Stomach smooth muscle (tissue), 2 donors: ENCODE measurements around the gene CADM2.
"Not testable (repeated sequence)": the region's sequence is repeated elsewhere in the genome, so short reads cannot be mapped to it uniquely, and the experiment has no call there.

Experiments
- H3K27ac ChIP-seq: one replicate; pipeline ENCODE4 v1.7.0; 2013; ENCODE audit warnings: mild to moderate bottlenecking, low read length, inconsistent platforms
- H3K27me3 ChIP-seq, 2 donors: one replicate each; pipeline ENCODE4 v1.7.0; 2013; ENCODE audit warnings: low read length in 2 of 2; ENCODE audit not compliant: insufficient read depth in 2 of 2, control insufficient read depth in 1 of 2
- H3K36me3 ChIP-seq, 2 donors: one replicate each; pipeline ENCODE4 v1.7.0; 2013; ENCODE audit warnings: low read length in 2 of 2; ENCODE audit not compliant: control insufficient read depth in 2 of 2, insufficient read depth in 2 of 2
- H3K4me1 ChIP-seq: one replicate; pipeline ENCODE4 v1.7.0; 2013; ENCODE audit warnings: low read length; ENCODE audit not compliant: control insufficient read depth, insufficient read depth
- H3K4me3 ChIP-seq, 2 donors: one replicate each; pipeline ENCODE4 v1.7.0; 2013; ENCODE audit warnings: low read length in 2 of 2
- H3K9ac ChIP-seq, 2 donors: one replicate each; pipeline ENCODE4 v1.7.0; 2013; ENCODE audit warnings: low read length in 2 of 2, mild to moderate bottlenecking in 1 of 2
- H3K9me3 ChIP-seq, 2 donors: one replicate each; pipeline ENCODE4 v1.7.0; 2013; ENCODE audit warnings: low read length in 2 of 2; ENCODE audit not compliant: control insufficient read depth in 2 of 2
- donor health status: healthy.
- donor health status: Pancreatic carcinoma.

The CADM2 gene

GRCh38 chr3:85960793-85961192 lies 1002.0 kb downstream of the CADM2 start:
- H3K36me3 ChIP-seq, result no peaks in the 10 kb centered on the region
- H3K4me3 ChIP-seq, result no peak overlapping the region
- H3K27ac ChIP-seq, result no peak overlapping the region
- no peaks in the 10 kb centered on the region for H3K4me1 ChIP-seq
- no peaks in the 10 kb centered on the region for H3K9me3 ChIP-seq
- H3K9ac ChIP-seq, result no peak overlapping the region
- no peaks in the 10 kb centered on the region for H3K27me3 ChIP-seq

GRCh38 chr3:85977615-85978338 lies 1019.0 kb downstream of the CADM2 start:
- H3K27me3 ChIP-seq, result no peaks in the 10 kb centered on the region
- H3K4me3 ChIP-seq, result no peak overlapping the region
- no peak overlapping the region for H3K9ac ChIP-seq
- no peak overlapping the region for H3K27ac ChIP-seq
- no peaks in the 10 kb centered on the region for H3K36me3 ChIP-seq
- H3K4me1 ChIP-seq, result no peaks in the 10 kb centered on the region
- no peaks in the 10 kb centered on the region for H3K9me3 ChIP-seq

GRCh38 chr3:85979034-85979433 lies 1020.2 kb downstream of the CADM2 start:
- H3K9me3 ChIP-seq, result no peaks in the 10 kb centered on the region
- H3K27me3 ChIP-seq, result no peaks in the 10 kb centered on the region
- no peaks in the 10 kb centered on the region for H3K36me3 ChIP-seq
- H3K4me3 ChIP-seq, result no peak overlapping the region
- H3K4me1 ChIP-seq, result no peaks in the 10 kb centered on the region
- H3K9ac ChIP-seq, result no peak overlapping the region
- no peak overlapping the region for H3K27ac ChIP-seq

GRCh38 chr3:85989581-85989980 lies 1030.8 kb downstream of the CADM2 start:
- H3K36me3 ChIP-seq, H3K9ac ChIP-seq, H3K4me3 ChIP-seq, H3K4me1 ChIP-seq, H3K9me3 ChIP-seq, H3K27ac ChIP-seq, H3K27me3 ChIP-seq: not testable (repeated sequence)

- no peak overlapping the region for H3K4me3 ChIP-seq
- H3K27me3 ChIP-seq, result no peaks in the 10 kb centered on the region
- H3K27ac ChIP-seq, result no peak overlapping the region
Observed at GRCh38 chr3:86029590-86029989, 1070.8 kb downstream of the CADM2 start.

GRCh38 chr3:86037916-86038315 lies 1079.1 kb downstream of the CADM2 start:
- no peak overlapping the region for H3K4me3 ChIP-seq
- H3K4me1 ChIP-seq, result no peaks in the 10 kb centered on the region
- no peaks in the 10 kb centered on the region for H3K27me3 ChIP-seq
- H3K27ac ChIP-seq, result no peak overlapping the region
- H3K36me3 ChIP-seq, result no peaks in the 10 kb centered on the region
- no peaks in the 10 kb centered on the region for H3K9me3 ChIP-seq
- H3K9ac ChIP-seq, result no peak overlapping the region

More at GRCh38 chr3:86029590-86029989, 1070.8 kb downstream of the CADM2 start:
- no peak overlapping the region for H3K9ac ChIP-seq
- no peaks in the 10 kb centered on the region for H3K4me1 ChIP-seq
- no peaks in the 10 kb centered on the region for H3K9me3 ChIP-seq
- no peaks in the 10 kb centered on the region for H3K36me3 ChIP-seq

- Histone ChIP-seq H3K9ac (no peak overlapping the region), H3K27ac (no peak overlapping the region), H3K36me3 (no peaks in the 10 kb centered on the region), H3K27me3 (no peaks in the 10 kb centered on the region), H3K4me3 (no peak overlapping the region), H3K4me1 (no peaks in the 10 kb centered on the region), H3K9me3 (no peaks in the 10 kb centered on the region)
Observed at GRCh38 chr3:86046436-86047136, 1087.8 kb downstream of the CADM2 start.

- H3K36me3 ChIP-seq, result no peaks in the 10 kb centered on the region
- no peaks in the 10 kb centered on the region for H3K4me1 ChIP-seq
- H3K27me3 ChIP-seq, result no peaks in the 10 kb centered on the region
- no peak overlapping the region for H3K4me3 ChIP-seq
- H3K27ac ChIP-seq, result no peak overlapping the region
- H3K9me3 ChIP-seq, result no peaks in the 10 kb centered on the region
- no peak overlapping the region for H3K9ac ChIP-seq
Observed at GRCh38 chr3:86047161-86047560, 1088.4 kb downstream of the CADM2 start.

- no peaks in the 10 kb centered on the region for H3K27me3 ChIP-seq
- no peak overlapping the region for H3K9ac ChIP-seq
- H3K4me1 ChIP-seq, result no peaks in the 10 kb centered on the region
- H3K36me3 ChIP-seq, result no peaks in the 10 kb centered on the region
- no peaks in the 10 kb centered on the region for H3K9me3 ChIP-seq
- no peak overlapping the region for H3K4me3 ChIP-seq
- H3K27ac ChIP-seq, result no peak overlapping the region
Observed at GRCh38 chr3:86051058-86051457, 1092.3 kb downstream of the CADM2 start.

- no peak overlapping the region for H3K9ac ChIP-seq
- no peaks in the 10 kb centered on the region for H3K4me1 ChIP-seq
- H3K27me3 ChIP-seq, result no peaks in the 10 kb centered on the region
- H3K27ac ChIP-seq, result no peak overlapping the region
- no peak overlapping the region for H3K4me3 ChIP-seq
- no peaks in the 10 kb centered on the region for H3K36me3 ChIP-seq
- no peaks in the 10 kb centered on the region for H3K9me3 ChIP-seq
Observed at GRCh38 chr3:86056032-86056431, 1097.2 kb downstream of the CADM2 start.

- H3K27me3 ChIP-seq, result no peaks in the 10 kb centered on the region
- no peak overlapping the region for H3K27ac ChIP-seq
- H3K9me3 ChIP-seq, result no peaks in the 10 kb centered on the region
- H3K36me3 ChIP-seq, result no peaks in the 10 kb centered on the region
- H3K4me3 ChIP-seq, result no peak overlapping the region
- no peaks in the 10 kb centered on the region for H3K4me1 ChIP-seq
- no peak overlapping the region for H3K9ac ChIP-seq
Observed at GRCh38 chr3:86056962-86057361, 1098.2 kb downstream of the CADM2 start.
